ENCODE data around the gene FBP2.

FBP2 gene

GRCh38 chr9:94584555-94584954 is 9.1 kb downstream of the FBP2 start:
- TF ChIP-seq CTCF (IDR thresholded peaks at IDR 0.05; ENCODE audit: insufficient read depth, low read length, poor library complexity, severe bottlenecking) = no peak
- DNase-seq (ENCODE audit: extremely low read depth, insufficient read length) = no peak
- no peak overlapping the region for H3K4me3 ChIP-seq (replicated peaks; ENCODE audit: low read depth, low read length)
- no peaks in the 10 kb centered on the region; the same call in 1 of the 2 replicates for H3K27me3 ChIP-seq (replicated peaks; ENCODE audit: control insufficient read depth, insufficient read depth, low read length)
- H3K36me3 ChIP-seq (ENCODE audit: control insufficient read depth, insufficient read depth, low read length) = no peaks in the 10 kb centered on the region

- Histone ChIP-seq H3K36me3 (ENCODE audit: control insufficient read depth, insufficient read depth, low read length) (no peaks in the 10 kb centered on the region), H3K27me3 (replicated peaks; ENCODE audit: control insufficient read depth, insufficient read depth, low read length) (no peaks in the 10 kb centered on the region), H3K4me3 (replicated peaks; ENCODE audit: low read depth, low read length) (no peak overlapping the region)
- TF ChIP-seq CTCF (IDR thresholded peaks at IDR 0.05; ENCODE audit: insufficient read depth, low read length, poor library complexity, severe bottlenecking) = no peak
- no peak for DNase-seq (ENCODE audit: extremely low read depth, insufficient read length)
Measured at GRCh38 chr9:94581728-94582127, 11.9 kb downstream of the FBP2 start.

- TF ChIP-seq CTCF (IDR thresholded peaks at IDR 0.05; ENCODE audit: insufficient read depth, low read length, poor library complexity, severe bottlenecking) = no peak
- Histone ChIP-seq H3K36me3 (ENCODE audit: control insufficient read depth, insufficient read depth, low read length) (no peaks in the 10 kb centered on the region), H3K27me3 (replicated peaks; ENCODE audit: control insufficient read depth, insufficient read depth, low read length) (no peaks in the 10 kb centered on the region), H3K4me3 (replicated peaks; ENCODE audit: low read depth, low read length) (no peak overlapping the region)
- DNase-seq (ENCODE audit: extremely low read depth, insufficient read length) = no peak
Measured at GRCh38 chr9:94577571-94577970, 16.1 kb downstream of the FBP2 start.

- no peak for DNase-seq (ENCODE audit: extremely low read depth, insufficient read length)
- Histone ChIP-seq H3K27me3 (replicated peaks; ENCODE audit: control insufficient read depth, insufficient read depth, low read length) (no peaks in the 10 kb centered on the region), H3K36me3 (ENCODE audit: control insufficient read depth, insufficient read depth, low read length) (no peaks in the 10 kb centered on the region), H3K4me3 (replicated peaks; ENCODE audit: low read depth, low read length) (no peak overlapping the region)
- TF ChIP-seq CTCF (IDR thresholded peaks at IDR 0.05; ENCODE audit: insufficient read depth, low read length, poor library complexity, severe bottlenecking) = no peak
Measured at GRCh38 chr9:94577036-94577435, 16.6 kb downstream of the FBP2 start.

GRCh38 chr9:94576131-94576530 is 17.5 kb downstream of the FBP2 start:
- no peak for TF ChIP-seq CTCF (IDR thresholded peaks at IDR 0.05; ENCODE audit: insufficient read depth, low read length, poor library complexity, severe bottlenecking)
- DNase-seq (ENCODE audit: extremely low read depth, insufficient read length) = no peak
- H3K27me3 ChIP-seq (replicated peaks; ENCODE audit: control insufficient read depth, insufficient read depth, low read length) = no peaks in the 10 kb centered on the region
- no peaks in the 10 kb centered on the region for H3K36me3 ChIP-seq (ENCODE audit: control insufficient read depth, insufficient read depth, low read length)
- no peak overlapping the region for H3K4me3 ChIP-seq (replicated peaks; ENCODE audit: low read depth, low read length)

All from GM06990 (cell line).